B cell (primary cell): ENCODE results near the gene TFAP2B. TPM values are rescaled to one million over a fixed set of nuclear protein-coding genes. Genes with fewer than 3 reads are reported as not detected.

Experiments used
- ATAC-seq: fragments of 200-7000 bp; cut with Tn5 transposase; one replicate; pipeline ENCODE4 v1.10.0; 2021; ENCODE audit warnings: low read depth, mild to moderate bottlenecking, moderate number of reproducible peaks, moderate library complexity
- CTCF ChIA-PET: fragments of 350-600 bp; sonication (Branson Sonifier 250); formaldehyde crosslinking; loops from one replicate; lab custom pipeline; 2021; ENCODE audit warnings: antibody characterized with exemption, inconsistent platforms; lab: Charles Lee
- POLR2A ChIA-PET: fragments of 350-600 bp; sonication (Branson Sonifier 250); formaldehyde crosslinking; loops from one replicate; lab custom pipeline; 2021; ENCODE audit warnings: antibody characterized with exemption; lab: Charles Lee
- DNase-seq: peaks from one replicate; pipeline ENCODE4 v3.0.0; 2013
- H2AFZ ChIP-seq: 2 replicates; pipeline ENCODE4 v1.6.1; 2012; ENCODE audit warnings: mild to moderate bottlenecking, low read depth, low read length; ENCODE audit not compliant: insufficient read depth, poor library complexity, severe bottlenecking
- H3K27ac ChIP-seq, 2 donors: 1 replicate in 1 of 2; 2 replicates in 1 of 2; pipeline ENCODE4 v1.5.1; 2012 to 2013; ENCODE audit warnings: low read length in 2 of 2, mild to moderate bottlenecking in 2 of 2, moderate library complexity in 1 of 2
- H3K27me3 ChIP-seq, 4 experiments: fragments of 200-600 bp in 1 of 4; sonication (generic) in 1 of 4; replicated peaks in 1 of 4; 1 replicate in 2 of 4; 2 replicates in 2 of 4; pipeline versions ENCODE4 v1.6.1 to v1.7.0; 2013 to 2016; ENCODE audit warnings: low read length in 3 of 4, mild to moderate bottlenecking in 2 of 4, mixed read lengths in 1 of 4, moderate library complexity in 1 of 4; ENCODE audit not compliant: insufficient read depth in 4 of 4, control insufficient read depth in 3 of 4; ENCODE audit errors: control extremely low read depth in 1 of 4
- H3K36me3 ChIP-seq, 2 experiments: replicated peaks in 1 of 2; 1 replicate in 1 of 2; 2 replicates in 1 of 2; pipeline versions ENCODE4 v1.6.1 to v1.7.1; 2013; ENCODE audit warnings: low read length in 1 of 2; ENCODE audit not compliant: insufficient read depth in 2 of 2, control insufficient read depth in 1 of 2; ENCODE audit errors: control extremely low read depth in 1 of 2, extremely low read depth in 1 of 2
- H3K4me1 ChIP-seq, 2 donors: fragments of 200-600 bp in 1 of 2; sonication (generic) in 1 of 2; 1 replicate in 1 of 2; 2 replicates in 1 of 2; pipeline versions ENCODE4 v1.5.1 to v1.6.1; 2013 to 2017; ENCODE audit warnings: low read length in 2 of 2; ENCODE audit not compliant: control insufficient read depth in 2 of 2, insufficient read depth in 2 of 2
- H3K4me2 ChIP-seq: replicated peaks from 2 replicates; pipeline ENCODE3; 2012; ENCODE audit warnings: mild to moderate bottlenecking, low read depth, low read length; ENCODE audit not compliant: poor library complexity, severe bottlenecking
- H3K4me3 ChIP-seq, 5 experiments: fragments of 200-600 bp in 1 of 5; sonication (generic) in 1 of 5; 1 replicate in 3 of 5; 2 replicates in 2 of 5; pipeline versions ENCODE4 v1.5.1 to v1.7.0; 2011 to 2016; ENCODE audit warnings: low read length in 4 of 5, mild to moderate bottlenecking in 4 of 5, low read depth in 2 of 5, control low read depth in 1 of 5, moderate library complexity in 1 of 5; ENCODE audit not compliant: insufficient read depth in 1 of 5; ENCODE audit errors: control extremely low read depth in 1 of 5, extremely low read depth in 1 of 5
- H3K79me2 ChIP-seq: fragments of 200-600 bp; sonication (generic); one replicate; pipeline ENCODE4 v1.6.0; 2016; ENCODE audit warnings: low read length; ENCODE audit not compliant: control insufficient read depth, insufficient read depth
- H3K9ac ChIP-seq: fragments of 200-600 bp; sonication (generic); 2 replicates; pipeline ENCODE4 v1.6.1; 2017; ENCODE audit warnings: mild to moderate bottlenecking, low read length, moderate library complexity
- H3K9me3 ChIP-seq, 3 donors: one replicate each; pipeline versions ENCODE4 v1.6.1 to v1.7.1; 2013; ENCODE audit warnings: low read length in 2 of 3; ENCODE audit not compliant: control insufficient read depth in 2 of 3, insufficient read depth in 1 of 3; ENCODE audit errors: control extremely low read depth in 1 of 3
- H4K20me1 ChIP-seq: 2 replicates; pipeline ENCODE4 v1.6.0; 2012; ENCODE audit warnings: mild to moderate bottlenecking, low read length; ENCODE audit not compliant: insufficient read depth, control insufficient read depth, poor library complexity, severe bottlenecking
- H3K27ac Mint-ChIP-seq: one replicate; pipeline ENCODE4 v1.8.0; 2021; ENCODE audit warnings: mixed read lengths
- H3K27me3 Mint-ChIP-seq: one replicate; pipeline ENCODE4 v1.8.0; 2021; ENCODE audit warnings: mixed read lengths
- H3K4me1 Mint-ChIP-seq: one replicate; pipeline ENCODE4 v1.8.0; 2021; ENCODE audit warnings: mixed read lengths
- H3K4me3 Mint-ChIP-seq: one replicate; pipeline ENCODE4 v1.8.0; 2021; ENCODE audit warnings: mixed read lengths
- H3K9me3 Mint-ChIP-seq: one replicate; pipeline ENCODE4 v1.8.0; 2022; ENCODE audit warnings: mixed read lengths; ENCODE audit not compliant: insufficient read depth
- EZH2 ChIP-seq: IDR thresholded peaks from 2 replicates; pipeline ENCODE4 v1.6.1; 2012; ENCODE audit warnings: borderline replicate concordance, low read depth, mild to moderate bottlenecking, moderate library complexity, low read length; ENCODE audit not compliant: insufficient read depth, poor library complexity, severe bottlenecking
- WGBS: methylation state at CpG from one replicate; pipeline ENCODE4 v1.1.5; 2013; ENCODE audit warnings: missing lambda C conversion rate; ENCODE audit not compliant: insufficient coverage; 5-methylcytosine and 5-hydroxymethylcytosine counted together
- intact Hi-C: fragments of 100-400 bp; cut with micrococcal nuclease; formaldehyde crosslinking; loops from one replicate; pipeline ENCODE4 v1.10.0; 2022
- polyA plus RNA-seq: library from polyadenylated mRNA; depleted of rRNA; stranded (reverse); fragments of >200 nt; gene quantifications from 2 replicates; pipeline ENCODE4 v1.2.3, GENCODE V29; 2012
- total RNA-seq, 2 donors: library from RNA; stranded (reverse); fragments of 120-200 nt in 1 of 2; gene quantifications; 1 replicate in 1 of 2; 2 replicates in 1 of 2; pipeline versions ENCODE4 v1.2.3 to v1.2.4, GENCODE V29; 2013 to 2022
- TF ChIP-seq, protein P1 (sequence below): fragments of 200-600 bp; IDR thresholded peaks from one replicate; pipeline ENCODE4 v1.8.0; 2022; ENCODE audit warnings: antibody characterized with exemption, mild to moderate bottlenecking

TFAP2B gene
- total and polyA plus RNA-seq, 2 donors (not counting 1 experiment from before 2014, with no cell fraction given), result not detected

DNA sequence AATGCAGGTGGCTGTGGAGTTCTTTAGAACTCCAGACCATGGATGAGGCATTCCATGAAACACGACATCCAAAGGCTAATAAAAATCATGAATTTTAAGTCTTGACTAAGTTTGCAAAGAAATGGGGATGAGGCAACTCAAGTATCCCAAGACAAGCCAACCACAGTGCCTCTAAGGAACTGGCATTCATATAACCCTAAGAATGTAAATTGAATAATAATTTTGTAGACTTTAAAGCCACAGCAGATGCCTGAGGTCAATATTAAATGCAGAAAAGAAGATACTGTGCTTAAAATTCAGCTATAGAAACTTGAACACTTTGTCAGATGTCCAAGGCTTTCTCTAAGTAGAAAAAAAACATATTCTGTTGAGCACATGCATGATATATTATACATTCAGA, 54.5 kb downstream of the TFAP2B start:
- Histone ChIP-seq H3K4me2 (no peak overlapping the region), H3K27ac (no peak overlapping the region), H3K9me3 (no peaks in the 10 kb centered on the region), H3K79me2 (no peaks in the 10 kb centered on the region), H3K9ac (no peak overlapping the region), H4K20me1 (no peaks in the 10 kb centered on the region), H3K4me1 (no peaks in the 10 kb centered on the region), H3K27me3 (no peaks in the 10 kb centered on the region), H3K36me3 (no peaks in the 10 kb centered on the region), H2AFZ (no peak overlapping the region), H3K4me3 (no peak overlapping the region)
- Mint-ChIP-seq H3K4me3 (no peak overlapping the region), H3K4me1 (no peaks in the 10 kb centered on the region), H3K27ac (no peak overlapping the region), H3K9me3 (no peaks in the 10 kb centered on the region), H3K27me3 (no peaks in the 10 kb centered on the region)
- ChIA-PET CTCF (no interaction called here), POLR2A (no interaction called here)
- no peak for ATAC-seq
- intact Hi-C loops, result no loop called here
- no peak for TF ChIP-seq EZH2
- TF ChIP-seq, protein P1, sequence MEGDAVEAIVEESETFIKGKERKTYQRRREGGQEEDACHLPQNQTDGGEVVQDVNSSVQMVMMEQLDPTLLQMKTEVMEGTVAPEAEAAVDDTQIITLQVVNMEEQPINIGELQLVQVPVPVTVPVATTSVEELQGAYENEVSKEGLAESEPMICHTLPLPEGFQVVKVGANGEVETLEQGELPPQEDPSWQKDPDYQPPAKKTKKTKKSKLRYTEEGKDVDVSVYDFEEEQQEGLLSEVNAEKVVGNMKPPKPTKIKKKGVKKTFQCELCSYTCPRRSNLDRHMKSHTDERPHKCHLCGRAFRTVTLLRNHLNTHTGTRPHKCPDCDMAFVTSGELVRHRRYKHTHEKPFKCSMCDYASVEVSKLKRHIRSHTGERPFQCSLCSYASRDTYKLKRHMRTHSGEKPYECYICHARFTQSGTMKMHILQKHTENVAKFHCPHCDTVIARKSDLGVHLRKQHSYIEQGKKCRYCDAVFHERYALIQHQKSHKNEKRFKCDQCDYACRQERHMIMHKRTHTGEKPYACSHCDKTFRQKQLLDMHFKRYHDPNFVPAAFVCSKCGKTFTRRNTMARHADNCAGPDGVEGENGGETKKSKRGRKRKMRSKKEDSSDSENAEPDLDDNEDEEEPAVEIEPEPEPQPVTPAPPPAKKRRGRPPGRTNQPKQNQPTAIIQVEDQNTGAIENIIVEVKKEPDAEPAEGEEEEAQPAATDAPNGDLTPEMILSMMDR, result no peak
- DNase-seq, result no peak
- WGBS, result no CpG with 5 or more reads among the region's 1 CpG

DNA sequence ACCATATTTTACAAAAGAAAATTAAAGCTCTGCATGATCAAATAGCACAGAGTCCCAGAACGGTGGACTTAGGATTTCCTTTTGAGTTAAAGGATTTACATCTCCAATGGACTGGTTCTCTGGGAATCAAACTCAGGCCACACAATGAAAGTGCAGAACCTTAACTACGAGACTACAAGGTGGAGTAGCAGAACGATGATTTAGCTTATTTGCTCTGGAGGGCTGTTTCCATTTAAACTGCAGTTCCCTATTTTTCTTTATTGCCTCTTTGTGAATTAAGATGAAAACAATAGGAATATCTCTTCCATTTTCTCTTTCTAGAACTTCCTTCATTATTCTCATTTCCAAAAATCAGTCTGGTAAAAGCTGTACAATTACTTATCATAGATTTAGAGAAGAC, 65.7 kb downstream of the TFAP2B start:
- Mint-ChIP-seq H3K4me1 (no peaks in the 10 kb centered on the region), H3K9me3 (no peaks in the 10 kb centered on the region), H3K27me3 (no peaks in the 10 kb centered on the region), H3K27ac (no peak overlapping the region), H3K4me3 (no peak overlapping the region)
- no peak overlapping the region for H2AFZ ChIP-seq
- CTCF ChIA-PET, result no interaction called here
- no peaks in the 10 kb centered on the region for H4K20me1 ChIP-seq
- H3K9me3 ChIP-seq, result no peaks in the 10 kb centered on the region
- H3K4me1 ChIP-seq, result no peaks in the 10 kb centered on the region
- POLR2A ChIA-PET, result no interaction called here
- TF ChIP-seq, protein P1, result no peak
- TF ChIP-seq EZH2, result no peak
- H3K36me3 ChIP-seq, result no peaks in the 10 kb centered on the region
- WGBS, result no CpG with 5 or more reads among the region's 3 CpGs
- H3K27me3 ChIP-seq, result no peaks in the 10 kb centered on the region
- no peak overlapping the region for H3K9ac ChIP-seq
- no peaks in the 10 kb centered on the region for H3K79me2 ChIP-seq
- no peak overlapping the region for H3K4me3 ChIP-seq
- ATAC-seq, result no peak
- no peak for DNase-seq
- no peak overlapping the region for H3K27ac ChIP-seq
- intact Hi-C loops, result no loop called here
- no peak overlapping the region for H3K4me2 ChIP-seq
